ENCODE data around the gene TPK1.

Gene TPK1

GRCh38 chr7:144524271-144524670 lies 311.6 kb downstream of the TPK1 start:
- TF ChIP-seq CTCF (IDR thresholded peaks at IDR 0.05; ENCODE audit: low read depth, low read length, missing control alignments), result no peak
- no peaks in the 10 kb centered on the region for H3K27me3 ChIP-seq (replicated peaks)
- no peak overlapping the region for H3K27ac ChIP-seq
- no peak for DNase-seq
- in situ Hi-C loops (cut with HindIII; ENCODE audit: low pct_ligation_motif_present, low sequenced_read_pairs), result no loop called here
- H3K4me3 ChIP-seq (ENCODE audit: low read depth, low read length), result no peak overlapping the region
- H3K36me3 ChIP-seq (replicated peaks), result no peaks in the 10 kb centered on the region

GRCh38 chr7:144523621-144524020 lies 312.2 kb downstream of the TPK1 start:
- in situ Hi-C loops (cut with HindIII; ENCODE audit: low pct_ligation_motif_present, low sequenced_read_pairs), result no loop called here
- TF ChIP-seq CTCF (IDR thresholded peaks at IDR 0.05; ENCODE audit: low read depth, low read length, missing control alignments), result no peak

GRCh38 chr7:144519925-144520324 lies 315.9 kb downstream of the TPK1 start:
- Histone ChIP-seq H3K36me3 (replicated peaks) (no peaks in the 10 kb centered on the region), H3K4me3 (ENCODE audit: low read depth, low read length) (no peak overlapping the region), H3K27me3 (replicated peaks) (no peaks in the 10 kb centered on the region), H3K27ac (no peak overlapping the region)
- in situ Hi-C loops (cut with HindIII; ENCODE audit: low pct_ligation_motif_present, low sequenced_read_pairs), result no loop called here
- TF ChIP-seq CTCF (IDR thresholded peaks at IDR 0.05; ENCODE audit: low read depth, low read length, missing control alignments), result no peak
- no peak for DNase-seq

More at GRCh38 chr7:144523621-144524020, 312.2 kb downstream of the TPK1 start:
- Histone ChIP-seq H3K27me3 (replicated peaks) (no peaks in the 10 kb centered on the region), H3K27ac (no peak overlapping the region), H3K36me3 (replicated peaks) (no peaks in the 10 kb centered on the region), H3K4me3 (ENCODE audit: low read depth, low read length) (no peak overlapping the region)
- DNase-seq, result no peak

- no peak overlapping the region for H3K4me3 ChIP-seq (ENCODE audit: low read depth, low read length)
- no peaks in the 10 kb centered on the region for H3K27me3 ChIP-seq (replicated peaks)
- TF ChIP-seq CTCF (IDR thresholded peaks at IDR 0.05; ENCODE audit: low read depth, low read length, missing control alignments), result no peak
- no peaks in the 10 kb centered on the region for H3K36me3 ChIP-seq (replicated peaks)
- no peak for DNase-seq
- H3K27ac ChIP-seq, result no peak overlapping the region
- in situ Hi-C loops (cut with HindIII; ENCODE audit: low pct_ligation_motif_present, low sequenced_read_pairs), result no loop called here
These were observed 317.5 kb downstream of the TPK1 start for GRCh38 chr7:144518360-144518759.

GRCh38 chr7:144517749-144518148 lies 318.1 kb downstream of the TPK1 start:
- in situ Hi-C loops (cut with HindIII; ENCODE audit: low pct_ligation_motif_present, low sequenced_read_pairs), result no loop called here
- no peak overlapping the region for H3K4me3 ChIP-seq (ENCODE audit: low read depth, low read length)
- no peak for TF ChIP-seq CTCF (IDR thresholded peaks at IDR 0.05; ENCODE audit: low read depth, low read length, missing control alignments)
- no peaks in the 10 kb centered on the region for H3K27me3 ChIP-seq (replicated peaks)
- no peaks in the 10 kb centered on the region for H3K36me3 ChIP-seq (replicated peaks)
- DNase-seq, result no peak
- H3K27ac ChIP-seq, result no peak overlapping the region

- no peak for TF ChIP-seq CTCF (IDR thresholded peaks at IDR 0.05; ENCODE audit: low read depth, low read length, missing control alignments)
- in situ Hi-C loops (cut with HindIII; ENCODE audit: low pct_ligation_motif_present, low sequenced_read_pairs), result no loop called here
- no peak overlapping the region for H3K27ac ChIP-seq
These were observed 318.9 kb downstream of the TPK1 start for GRCh38 chr7:144516729-144517525.

More at GRCh38 chr7:144516729-144517525, 318.9 kb downstream of the TPK1 start:
- Histone ChIP-seq H3K4me3 (ENCODE audit: low read depth, low read length) (no peak overlapping the region), H3K36me3 (replicated peaks) (no peaks in the 10 kb centered on the region), H3K27me3 (replicated peaks) (no peaks in the 10 kb centered on the region)
- no peak for DNase-seq
